Loucy (cell line): Measurements from ENCODE around the gene SVEP1.

Experiments
- H2AFZ ChIP-seq: fragments of 200-600 bp; sonication (generic); 2 replicates; pipeline ENCODE4 v1.6.0; 2016; ENCODE audit warnings: antibody characterized with exemption, mild to moderate bottlenecking, low read length, moderate library complexity
- H3F3A ChIP-seq: fragments of 200-600 bp; 2 replicates; pipeline ENCODE4 v1.6.0; 2016; ENCODE audit warnings: antibody characterized with exemption, low read depth, mild to moderate bottlenecking
- H3K27me3 ChIP-seq: fragments of 200-600 bp; sonication (generic); 2 replicates; pipeline ENCODE4 v1.6.1; 2014; ENCODE audit warnings: low read length, mild to moderate bottlenecking; ENCODE audit not compliant: insufficient read depth, poor library complexity, severe bottlenecking
- H3K36me3 ChIP-seq: fragments of 200-600 bp; sonication (generic); 2 replicates; pipeline ENCODE4 v1.6.1; 2016; ENCODE audit warnings: low read length; ENCODE audit not compliant: insufficient read depth
- H3K4me1 ChIP-seq: fragments of 200-600 bp; sonication (generic); 2 replicates; pipeline ENCODE4 v1.5.1; 2014; ENCODE audit warnings: low read length, mild to moderate bottlenecking; ENCODE audit not compliant: insufficient read depth, poor library complexity, severe bottlenecking
- H3K4me2 ChIP-seq: fragments of 200-600 bp; sonication (generic); 2 replicates; pipeline ENCODE4 v1.6.0; 2014; ENCODE audit warnings: antibody characterized with exemption, low read length, low read depth, mild to moderate bottlenecking; ENCODE audit not compliant: poor library complexity, severe bottlenecking
- H3K4me3 ChIP-seq: fragments of 200-600 bp; sonication (generic); 2 replicates; pipeline ENCODE4 v1.5.1; 2014; ENCODE audit warnings: low read length, mild to moderate bottlenecking, mixed read lengths; ENCODE audit not compliant: poor library complexity, severe bottlenecking
- H3K79me2 ChIP-seq: fragments of 200-600 bp; sonication (generic); 2 replicates; pipeline ENCODE4 v1.6.1; 2014; ENCODE audit warnings: low read length; ENCODE audit not compliant: insufficient read depth
- H3K9ac ChIP-seq: fragments of 200-600 bp; sonication (generic); 2 replicates; pipeline ENCODE4 v1.6.0; 2014; ENCODE audit warnings: mild to moderate bottlenecking, low read depth, low read length, moderate library complexity; ENCODE audit not compliant: poor library complexity, severe bottlenecking
- H3K9me2 ChIP-seq: fragments of 200-600 bp; sonication (generic); replicated peaks from 2 replicates; pipeline ENCODE4 v1.6.1; 2016; ENCODE audit warnings: low read depth, low read length, mixed read lengths
- H3K9me3 ChIP-seq: fragments of 200-600 bp; sonication (generic); 2 replicates; pipeline ENCODE4 v1.6.1; 2014; ENCODE audit warnings: mild to moderate bottlenecking, antibody characterized with exemption, low read length, low read depth; ENCODE audit not compliant: insufficient read depth
- H4K20me1 ChIP-seq: fragments of 200-600 bp; sonication (generic); 2 replicates; pipeline ENCODE4 v1.6.0; 2014; ENCODE audit warnings: antibody characterized with exemption, low read length, mild to moderate bottlenecking; ENCODE audit not compliant: insufficient read depth, poor library complexity, severe bottlenecking
- EZH2phosphoT487 ChIP-seq: fragments of 200-600 bp; IDR thresholded peaks from 2 replicates; pipeline ENCODE4 v1.6.1; 2018; ENCODE audit warnings: antibody characterized with exemption, mild to moderate bottlenecking, moderate library complexity, borderline replicate concordance
- TF ChIP-seq, protein P1 (sequence below): fragments of 200-600 bp; sonication (generic); conservative IDR thresholded peaks from 2 replicates; pipeline ENCODE4 v1.5.1; 2014; ENCODE audit warnings: mild to moderate bottlenecking, antibody characterized with exemption, low read length

SVEP1 gene

DNA sequence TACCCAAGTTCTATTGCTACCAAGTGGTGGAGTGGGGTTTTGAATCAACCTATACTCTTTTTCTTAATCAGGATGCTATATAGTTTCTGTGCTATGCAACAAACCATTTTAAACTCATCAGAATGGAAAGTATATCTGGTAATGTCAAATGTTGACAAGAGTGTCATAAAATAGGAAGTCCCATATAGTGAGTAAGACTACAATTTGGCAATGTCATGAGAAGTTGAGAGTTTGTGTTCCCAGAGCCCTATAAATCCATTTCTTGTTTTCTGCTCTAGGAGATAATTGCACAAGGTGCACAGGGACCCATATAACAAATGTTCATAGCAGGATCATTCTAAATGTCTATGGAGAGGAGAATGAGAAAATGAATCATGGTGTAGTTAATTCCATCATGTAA lies 132.1 kb downstream of the SVEP1 start:
- no peaks in the 10 kb centered on the region for H3K79me2 ChIP-seq
- no peak overlapping the region for H3K9ac ChIP-seq
- no peaks in the 10 kb centered on the region for H3K9me3 ChIP-seq
- no peaks in the 10 kb centered on the region for H3K9me2 ChIP-seq
- H3K27me3 ChIP-seq, result no peaks in the 10 kb centered on the region
- H3K4me2 ChIP-seq, result no peak overlapping the region
- H4K20me1 ChIP-seq, result no peaks in the 10 kb centered on the region
- H3K4me3 ChIP-seq, result no peak overlapping the region
- TF ChIP-seq, protein P1, sequence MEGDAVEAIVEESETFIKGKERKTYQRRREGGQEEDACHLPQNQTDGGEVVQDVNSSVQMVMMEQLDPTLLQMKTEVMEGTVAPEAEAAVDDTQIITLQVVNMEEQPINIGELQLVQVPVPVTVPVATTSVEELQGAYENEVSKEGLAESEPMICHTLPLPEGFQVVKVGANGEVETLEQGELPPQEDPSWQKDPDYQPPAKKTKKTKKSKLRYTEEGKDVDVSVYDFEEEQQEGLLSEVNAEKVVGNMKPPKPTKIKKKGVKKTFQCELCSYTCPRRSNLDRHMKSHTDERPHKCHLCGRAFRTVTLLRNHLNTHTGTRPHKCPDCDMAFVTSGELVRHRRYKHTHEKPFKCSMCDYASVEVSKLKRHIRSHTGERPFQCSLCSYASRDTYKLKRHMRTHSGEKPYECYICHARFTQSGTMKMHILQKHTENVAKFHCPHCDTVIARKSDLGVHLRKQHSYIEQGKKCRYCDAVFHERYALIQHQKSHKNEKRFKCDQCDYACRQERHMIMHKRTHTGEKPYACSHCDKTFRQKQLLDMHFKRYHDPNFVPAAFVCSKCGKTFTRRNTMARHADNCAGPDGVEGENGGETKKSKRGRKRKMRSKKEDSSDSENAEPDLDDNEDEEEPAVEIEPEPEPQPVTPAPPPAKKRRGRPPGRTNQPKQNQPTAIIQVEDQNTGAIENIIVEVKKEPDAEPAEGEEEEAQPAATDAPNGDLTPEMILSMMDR, result no peak
- TF ChIP-seq EZH2phosphoT487, result no peak
- H2AFZ ChIP-seq, result no peak overlapping the region
- H3K4me1 ChIP-seq, result no peaks in the 10 kb centered on the region
- H3K36me3 ChIP-seq, result no peaks in the 10 kb centered on the region
- H3F3A ChIP-seq, result no peaks in the 10 kb centered on the region

DNA sequence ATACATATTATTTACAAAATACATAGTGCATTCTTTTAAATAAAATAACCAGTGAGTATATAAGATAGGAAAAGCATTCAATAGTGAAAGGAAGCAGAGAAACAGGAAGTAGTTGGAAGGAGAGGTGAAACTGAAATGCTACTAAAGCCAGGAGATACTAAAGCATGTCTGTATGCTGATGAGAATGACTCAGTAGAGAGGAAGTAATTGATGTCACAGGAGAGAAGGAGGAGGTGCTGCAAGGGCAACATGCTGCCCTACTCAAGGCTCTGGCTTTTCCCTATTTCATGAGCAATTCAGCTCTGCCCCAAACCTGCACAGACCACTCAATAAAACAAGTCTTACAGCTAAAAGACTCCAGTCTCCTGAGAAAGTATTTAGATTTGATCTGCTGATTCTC lies 133.4 kb downstream of the SVEP1 start:
- no peaks in the 10 kb centered on the region for H3K9me2 ChIP-seq
- H3F3A ChIP-seq, result no peaks in the 10 kb centered on the region
- H3K4me2 ChIP-seq, result no peak overlapping the region
- H3K4me1 ChIP-seq, result no peaks in the 10 kb centered on the region
- H3K4me3 ChIP-seq, result no peak overlapping the region
- TF ChIP-seq, protein P1, result no peak
- no peak for TF ChIP-seq EZH2phosphoT487
- no peak overlapping the region for H2AFZ ChIP-seq
- no peaks in the 10 kb centered on the region for H4K20me1 ChIP-seq
- no peak overlapping the region for H3K9ac ChIP-seq
- H3K36me3 ChIP-seq, result no peaks in the 10 kb centered on the region
- H3K27me3 ChIP-seq, result no peaks in the 10 kb centered on the region
- H3K9me3 ChIP-seq, result no peaks in the 10 kb centered on the region
- no peaks in the 10 kb centered on the region for H3K79me2 ChIP-seq

DNA sequence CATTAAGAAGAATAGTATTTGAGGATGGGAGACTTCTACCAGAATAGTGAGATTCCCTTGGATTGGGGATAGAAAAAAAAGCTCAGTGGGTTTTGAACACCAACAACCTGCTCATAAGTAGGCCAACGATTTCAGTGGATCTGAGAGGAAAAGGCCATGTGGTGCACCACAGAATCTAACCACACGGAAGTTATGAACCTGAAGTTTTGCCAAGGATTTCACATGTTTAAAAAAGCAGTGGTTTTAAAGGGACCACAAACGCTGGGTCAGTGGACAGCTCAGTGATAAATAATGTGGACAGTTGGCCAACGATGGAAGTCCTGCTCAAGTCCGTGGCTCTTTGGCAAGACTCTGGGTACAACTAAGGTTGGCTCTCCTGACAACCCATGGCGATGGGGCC lies 134.6 kb downstream of the SVEP1 start:
- H3K27me3 ChIP-seq, result no peaks in the 10 kb centered on the region
- no peak overlapping the region for H3K9ac ChIP-seq
- no peaks in the 10 kb centered on the region for H3K9me3 ChIP-seq
- no peaks in the 10 kb centered on the region for H3F3A ChIP-seq
- H3K36me3 ChIP-seq, result no peaks in the 10 kb centered on the region
- TF ChIP-seq, protein P1, result no peak
- TF ChIP-seq EZH2phosphoT487, result no peak
- H3K4me1 ChIP-seq, result no peaks in the 10 kb centered on the region
- H3K4me2 ChIP-seq, result no peak overlapping the region
- no peaks in the 10 kb centered on the region for H3K79me2 ChIP-seq
- no peak overlapping the region for H3K4me3 ChIP-seq
- H3K9me2 ChIP-seq, result no peaks in the 10 kb centered on the region
- H2AFZ ChIP-seq, result no peak overlapping the region
- H4K20me1 ChIP-seq, result no peaks in the 10 kb centered on the region
